HG03045 (cell line): ENCODE measurements around the gene PIP4K2B.
"Not testable (repeated sequence)": the region's sequence is repeated elsewhere in the genome, so short reads cannot be mapped to it uniquely, and the experiment has no call there.

Experiments
- ATAC-seq: cut with Tn5 transposase; IDR thresholded peaks from one replicate; pipeline ENCODE4 v1.9.1; 2021; ENCODE audit warnings: mild to moderate bottlenecking, moderate library complexity; ENCODE audit not compliant: unreplicated experiment

The PIP4K2B gene

GRCh38 chr17:38799501-38800236 lies at the start of gene PIP4K2B:
Gene PIP4K2B (minus strand): TSS chr17:38799556. CDS start chr17:38799424, 132 bp downstream.
- peak; percentile 79 for ATAC-seq

DNA sequence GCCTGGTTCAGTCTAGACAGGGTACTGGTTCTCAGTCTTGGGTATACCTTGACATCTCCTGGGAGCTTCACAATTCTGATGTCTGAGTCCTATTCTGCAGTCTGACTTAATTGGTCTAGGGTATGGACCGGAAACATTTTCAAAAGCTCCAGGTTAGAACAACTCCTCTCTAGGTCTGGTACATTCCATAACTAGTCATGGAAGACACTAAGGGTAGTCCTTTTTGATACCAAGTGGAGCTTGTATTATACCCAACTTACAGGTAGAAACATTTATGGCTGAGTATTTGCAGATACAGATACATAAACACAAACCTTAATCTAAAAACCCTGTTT lies 49.2 kb upstream of the PIP4K2B start:
- ATAC-seq = no peak

DNA sequence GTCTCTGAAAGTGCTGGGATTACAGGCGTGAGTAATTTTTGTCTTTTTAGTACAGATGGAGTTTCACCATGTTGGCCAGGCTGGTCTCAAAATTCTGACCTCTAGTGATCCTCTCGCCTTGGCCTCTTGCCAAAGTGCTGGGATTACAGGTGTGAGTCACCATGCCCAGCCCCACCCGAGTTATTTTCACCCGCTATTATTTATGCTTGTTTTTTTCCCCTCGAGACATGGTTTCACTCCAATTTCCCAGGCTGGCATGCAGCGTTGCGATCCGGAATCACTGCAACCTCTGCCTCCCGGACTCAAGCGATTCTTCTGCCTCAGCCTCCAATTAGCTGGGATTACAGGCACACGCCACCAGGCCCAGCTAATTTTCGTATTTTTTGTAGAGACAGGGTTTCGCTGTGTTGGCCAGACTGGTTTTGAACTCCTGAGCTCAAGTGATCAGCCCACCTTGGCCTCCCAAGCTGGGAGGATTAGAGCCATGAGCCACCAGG lies 45.0 kb upstream of the PIP4K2B start:
- no peak for ATAC-seq

- ATAC-seq = no peak
Measured at GRCh38 chr17:38825762-38826247, 26.4 kb upstream of the PIP4K2B start.

DNA sequence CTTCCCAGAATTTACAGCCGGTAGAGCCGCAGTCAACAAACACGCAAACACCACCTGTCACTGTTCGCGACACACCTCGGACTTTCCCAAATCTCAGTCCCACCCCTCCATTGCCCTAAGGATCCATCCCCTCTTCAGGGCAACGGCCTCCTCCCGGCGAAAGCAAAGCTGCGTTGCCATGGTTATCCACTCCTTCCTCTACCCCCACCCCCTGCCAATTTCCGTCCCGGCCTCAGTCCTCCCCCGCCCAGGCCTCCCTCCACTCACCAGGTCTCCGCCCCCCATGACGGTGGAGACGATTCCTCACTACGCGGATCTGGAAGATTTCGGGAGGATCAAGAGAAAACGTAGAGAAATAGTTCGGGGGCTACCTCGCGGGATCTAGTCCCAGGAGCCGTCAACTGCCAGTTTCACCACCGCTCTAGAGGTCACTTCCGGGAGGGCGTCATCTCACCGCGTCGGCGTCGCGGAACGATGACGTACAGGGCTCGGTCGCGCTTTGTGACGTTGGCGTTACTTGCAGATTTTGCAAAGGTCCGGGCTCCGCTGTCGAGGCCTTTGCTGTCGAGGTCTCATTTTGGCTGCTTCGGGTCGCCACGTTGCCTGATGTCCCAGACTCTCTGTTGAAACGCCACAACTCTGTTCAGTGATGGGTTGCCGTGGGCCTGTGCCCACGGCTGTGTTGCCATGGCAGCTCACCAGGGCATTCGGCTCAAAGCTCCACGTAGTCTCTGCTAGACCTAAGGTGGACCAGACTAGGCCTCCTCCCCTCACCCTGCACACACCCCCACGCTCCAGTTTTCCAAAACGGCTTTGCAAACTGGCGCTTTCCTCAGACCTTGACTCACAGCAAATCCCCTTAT lies 25.8 kb upstream of the PIP4K2B start, which contains the start of gene CWC25:
TSS of gene CWC25 (minus strand) at position 423 of the 863 bp plus-strand sequence. CDS start at position 285, 138 bp downstream.
- ATAC-seq = peak; percentile 81

GRCh38 chr17:38815576-38816193 lies 16.3 kb upstream of the PIP4K2B start:
- no peak for ATAC-seq

DNA sequence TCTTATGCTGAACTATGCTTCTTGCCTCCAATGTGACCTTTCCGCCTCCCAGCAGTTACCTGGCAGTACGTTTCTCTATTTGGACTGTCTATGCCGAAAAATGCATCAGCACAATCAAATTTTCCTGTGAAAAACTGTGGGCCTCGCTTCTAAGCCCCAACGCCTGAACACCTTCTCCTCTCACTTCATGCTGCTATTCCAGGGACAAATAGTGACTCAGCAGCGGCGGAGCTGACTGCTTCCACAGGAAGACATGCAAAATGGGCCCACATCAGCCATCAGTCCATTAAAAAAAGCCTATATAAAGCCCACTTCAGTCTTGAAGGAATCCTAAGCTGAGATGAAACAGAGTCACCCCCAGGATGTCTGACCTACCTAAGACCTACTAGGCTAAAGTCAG lies 10.5 kb upstream of the PIP4K2B start:
- ATAC-seq = no peak

DNA sequence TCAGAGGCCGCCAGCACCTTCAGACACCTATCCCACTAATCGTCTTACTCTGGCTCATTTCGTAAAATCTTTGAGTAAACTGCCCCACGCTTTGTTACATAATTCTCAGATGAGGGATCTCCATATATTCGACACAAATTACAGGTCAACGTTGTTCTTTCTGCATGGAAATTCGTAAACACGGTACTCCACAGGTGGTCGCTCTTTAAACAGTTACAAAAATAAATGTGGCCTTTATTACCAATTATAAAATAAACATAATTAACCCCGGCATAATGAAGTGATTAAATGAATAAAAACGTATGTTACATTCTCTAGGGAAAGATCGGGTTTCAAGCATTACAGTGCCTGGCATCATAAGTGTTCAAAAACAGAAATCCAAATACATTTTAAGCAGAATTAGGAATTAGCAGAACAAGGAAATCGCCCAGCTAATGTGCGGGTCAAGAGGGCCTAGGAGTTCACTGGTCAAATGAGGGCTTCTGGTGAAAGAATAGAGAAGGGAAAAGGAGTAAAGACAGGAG lies 943 bp upstream of the PIP4K2B start:
- ATAC-seq = no peak

- ATAC-seq = peak; percentile 21
Measured at GRCh38 chr17:38798614-38799500, 499 bp downstream of the PIP4K2B start.

GRCh38 chr17:38797828-38798227 lies 1.5 kb downstream of the PIP4K2B start:
- no peak for ATAC-seq

DNA sequence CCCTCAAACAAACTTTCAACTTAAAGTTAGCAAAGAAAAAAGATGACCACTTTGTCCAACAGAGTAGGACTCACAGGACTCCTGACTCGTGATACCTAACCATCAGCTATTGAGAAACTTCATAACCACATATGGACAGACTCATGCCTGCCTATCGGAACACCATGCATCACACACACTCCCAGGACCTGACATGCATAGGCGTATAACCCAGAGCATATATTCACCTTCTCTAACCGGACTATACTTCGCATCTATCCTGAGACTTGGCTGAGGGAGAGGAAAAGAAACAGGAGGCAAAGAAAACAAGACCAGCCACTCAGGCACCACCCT lies 2.2 kb downstream of the PIP4K2B start:
- no peak for ATAC-seq

- no peak for ATAC-seq
Measured at GRCh38 chr17:38796451-38797157, 2.8 kb downstream of the PIP4K2B start.

- ATAC-seq = no peak
Measured at GRCh38 chr17:38794221-38794620, 5.1 kb downstream of the PIP4K2B start.

- ATAC-seq = no peak
Measured at GRCh38 chr17:38791162-38791561, 8.2 kb downstream of the PIP4K2B start.

DNA sequence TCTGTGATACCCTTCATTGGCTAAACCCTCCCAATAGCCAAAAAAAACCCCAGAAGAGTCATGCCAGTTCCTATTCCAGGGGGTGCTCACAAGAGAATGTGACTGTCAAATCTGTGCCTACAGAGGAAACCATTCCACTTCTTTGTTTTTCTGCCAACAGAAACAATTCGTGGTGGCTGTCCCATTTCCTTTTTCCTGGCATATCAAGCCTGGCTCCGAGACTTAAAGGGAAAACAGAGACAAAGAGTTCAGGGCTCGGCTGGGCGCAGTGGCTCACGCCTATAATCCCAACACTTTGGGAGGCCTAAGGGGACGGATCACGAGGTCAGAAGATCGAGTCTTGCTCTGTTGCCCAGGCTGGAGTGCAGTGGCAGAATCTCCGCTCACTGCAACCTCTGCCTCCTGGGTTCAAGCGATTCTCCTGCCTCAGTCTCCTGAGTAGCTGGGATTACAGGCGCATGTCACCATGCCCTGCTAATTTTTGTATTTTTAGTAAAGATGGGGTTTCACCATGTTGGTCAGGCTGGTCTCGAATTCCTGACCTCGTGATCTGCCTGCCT lies 9.1 kb downstream of the PIP4K2B start:
- not testable (repeated sequence) for ATAC-seq

DNA sequence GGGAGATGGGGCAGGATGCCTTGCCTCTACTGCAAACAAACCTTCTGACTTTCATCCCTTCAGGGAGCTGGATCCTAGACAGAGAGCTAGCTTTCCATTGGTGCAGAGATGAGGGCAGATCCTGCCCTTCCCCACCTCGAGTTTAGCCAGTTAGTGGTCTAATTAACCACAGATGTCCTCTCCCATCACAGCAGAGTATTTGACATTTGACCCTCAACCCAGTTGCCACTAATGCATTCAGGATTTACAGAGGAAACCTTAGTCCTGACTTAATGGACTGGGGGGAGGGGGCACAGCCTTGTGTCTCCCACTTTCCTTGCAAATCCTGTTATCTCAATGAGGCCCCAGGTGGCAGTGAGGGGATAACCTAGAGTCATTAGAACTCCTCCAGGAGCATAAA lies 10.2 kb downstream of the PIP4K2B start:
- ATAC-seq = no peak

DNA sequence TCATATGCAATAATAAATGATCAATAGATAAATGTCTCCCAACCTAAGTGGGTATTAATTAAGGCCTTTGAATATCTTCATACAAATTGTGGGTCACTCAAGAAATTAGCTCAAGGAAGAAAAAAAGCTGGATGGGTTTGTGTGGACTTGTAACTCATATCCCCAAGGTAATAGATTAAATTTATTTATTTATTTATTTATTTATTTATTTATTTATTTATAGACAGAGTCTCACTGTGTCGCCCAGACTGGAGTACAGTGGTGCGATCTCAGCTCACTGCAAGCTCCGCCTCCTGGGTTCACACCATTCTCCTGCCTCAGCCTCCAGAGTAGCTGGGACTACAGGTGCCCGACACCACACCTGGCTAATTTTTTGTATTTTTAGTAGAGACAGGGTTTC lies 11.4 kb downstream of the PIP4K2B start:
- ATAC-seq = not testable (repeated sequence)

- ATAC-seq = no peak
Measured at GRCh38 chr17:38786372-38786771, 13.0 kb downstream of the PIP4K2B start.

DNA sequence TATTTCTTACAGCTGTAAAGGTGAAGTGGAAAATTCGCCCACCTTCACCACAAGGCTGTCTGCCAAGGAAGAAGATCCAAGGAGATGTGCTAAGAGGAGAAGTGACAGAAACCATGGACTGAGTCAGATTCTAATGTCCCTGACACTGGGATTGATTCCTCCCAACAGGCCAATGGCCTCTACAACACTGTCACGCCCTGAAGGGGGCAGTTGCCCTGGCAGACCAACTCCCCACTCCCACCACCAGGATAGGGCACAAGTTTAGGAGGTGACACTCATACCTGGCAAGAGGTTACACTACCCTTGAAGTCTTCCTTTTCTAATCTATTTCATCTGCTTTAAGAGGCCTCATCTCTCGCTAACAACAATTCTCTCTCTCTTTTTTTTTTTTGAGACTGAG lies 16.1 kb downstream of the PIP4K2B start:
- ATAC-seq = no peak
